Stimulated activated CD8-positive, alpha-beta memory T cell treated with anti-CD3 and anti-CD28 coated beads, Interleukin-7, amount 100 ng/mL, for 24 hours (primary cell): ENCODE results near the gene EDIL3.

Experiments
- DNase-seq: peaks from one replicate; pipeline ENCODE4 v3.0.0-alpha.2; 2020; ENCODE audit warnings: low read depth

EDIL3 gene

DNA sequence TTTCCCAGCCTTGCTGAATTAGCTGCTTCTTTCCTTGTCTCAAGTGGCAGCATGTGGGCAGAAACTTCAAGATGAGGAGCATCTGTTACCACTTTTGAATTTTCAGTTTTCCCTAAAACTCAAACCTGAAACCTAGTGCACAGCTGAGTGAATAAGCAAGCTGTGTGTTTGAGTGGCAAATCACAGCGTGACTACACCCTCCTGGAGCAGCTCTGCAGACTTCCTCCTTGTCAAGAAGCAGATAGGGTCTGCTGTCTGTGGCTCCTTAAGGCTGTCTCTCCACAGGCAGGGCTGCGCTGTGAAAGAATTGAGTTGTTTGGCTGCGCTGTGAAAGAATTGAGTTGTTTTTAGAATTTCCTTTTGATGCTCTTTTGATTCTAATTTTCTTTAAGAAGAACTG lies 484.4 kb downstream of the EDIL3 start:
- no peak for DNase-seq

- no peak for DNase-seq
Measured at GRCh38 chr5:83899326-83899970, 485.2 kb downstream of the EDIL3 start.

GRCh38 chr5:83895860-83896259 lies 488.8 kb downstream of the EDIL3 start:
- no peak for DNase-seq

- no peak for DNase-seq
Measured at GRCh38 chr5:83891261-83891660, 493.4 kb downstream of the EDIL3 start.
